WTC11 (cell line): ENCODE results near the gene CRAMP1.

Experiments
- ATF3 ChIP-seq: sonication (generic); formaldehyde crosslinking; conservative IDR thresholded peaks from 2 replicates; pipeline ENCODE4 v1.8.1; 2022; ENCODE audit warnings: mild to moderate bottlenecking, missing genetic modification reagents
- CTCF ChIP-seq: fragments of 200-600 bp; IDR thresholded peaks from 2 replicates; pipeline ENCODE4 v1.8.0; 2022; ENCODE audit warnings: antibody characterized with exemption
- FOXP1 ChIP-seq: sonication (generic); formaldehyde crosslinking; IDR thresholded peaks from 2 replicates; pipeline ENCODE4 v1.8.0; 2022; ENCODE audit warnings: missing genetic modification reagents, mild to moderate bottlenecking, moderate library complexity, borderline replicate concordance
- FOXP4 ChIP-seq: sonication (generic); formaldehyde crosslinking; IDR thresholded peaks from 2 replicates; pipeline ENCODE4 v1.8.0; 2022; ENCODE audit warnings: mild to moderate bottlenecking, missing genetic modification reagents
- MAX ChIP-seq: sonication (generic); formaldehyde crosslinking; IDR thresholded peaks from 2 replicates; pipeline ENCODE4 v1.8.0; 2022; ENCODE audit warnings: mild to moderate bottlenecking, missing genetic modification reagents
- MYBL2 ChIP-seq: sonication (generic); formaldehyde crosslinking; IDR thresholded peaks from 2 replicates; pipeline ENCODE4 v1.8.1; 2023; ENCODE audit warnings: mild to moderate bottlenecking, moderate library complexity, missing genetic modification reagents
- NR2C2 ChIP-seq: sonication (generic); formaldehyde crosslinking; IDR thresholded peaks from 2 replicates; pipeline ENCODE4 v1.8.0; 2022; ENCODE audit warnings: mild to moderate bottlenecking, missing genetic modification reagents
- PREB ChIP-seq: sonication (generic); formaldehyde crosslinking; IDR thresholded peaks from 2 replicates; pipeline ENCODE4 v1.8.1; 2022; ENCODE audit warnings: mild to moderate bottlenecking, missing genetic modification reagents, moderate library complexity, borderline replicate concordance
- SMAD3 ChIP-seq: sonication (generic); formaldehyde crosslinking; IDR thresholded peaks from 2 replicates; pipeline ENCODE4 v1.8.0; 2022; ENCODE audit warnings: missing genetic modification reagents, mild to moderate bottlenecking, borderline replicate concordance
- TEAD4 ChIP-seq: sonication (generic); formaldehyde crosslinking; IDR thresholded peaks from 2 replicates; pipeline ENCODE4 v1.8.0; 2022; ENCODE audit warnings: mild to moderate bottlenecking, missing genetic modification reagents
- TP53 ChIP-seq: sonication (generic); formaldehyde crosslinking; IDR thresholded peaks from 2 replicates; pipeline ENCODE4 v1.8.1; 2023; ENCODE audit warnings: mild to moderate bottlenecking, missing genetic modification reagents
- USF1 ChIP-seq: sonication (generic); formaldehyde crosslinking; IDR thresholded peaks from 2 replicates; pipeline ENCODE4 v1.8.0; 2022; ENCODE audit warnings: mild to moderate bottlenecking, missing genetic modification reagents
- USF2 ChIP-seq: sonication (generic); formaldehyde crosslinking; IDR thresholded peaks from 2 replicates; pipeline ENCODE4 v1.8.1; 2023; ENCODE audit warnings: mild to moderate bottlenecking, missing genetic modification reagents, moderate library complexity

- TF ChIP-seq TEAD4 (CRISPR knock-in tag): no peak
- no peak for TF ChIP-seq CTCF
- no peak for TF ChIP-seq USF1 (CRISPR knock-in tag)
- TF ChIP-seq USF2 (CRISPR knock-in tag): no peak
- no peak for TF ChIP-seq NR2C2 (CRISPR knock-in tag)
- no peak for TF ChIP-seq MAX (CRISPR knock-in tag)
- TF ChIP-seq PREB (CRISPR knock-in tag): no peak
- TF ChIP-seq SMAD3 (CRISPR knock-in tag): no peak
- no peak for TF ChIP-seq FOXP1 (CRISPR knock-in tag)
- no peak for TF ChIP-seq FOXP4 (CRISPR knock-in tag)
- TF ChIP-seq ATF3: no peak
- TF ChIP-seq MYBL2 (CRISPR knock-in tag): no peak
- no peak for TF ChIP-seq TP53 (CRISPR knock-in tag)
Observed at GRCh38 chr16:1631931-1632637, 19.9 kb downstream of the CRAMP1 start.
